ENCODE measurements around the gene PTDSS2. TPM values are rescaled to one million over a fixed set of nuclear protein-coding genes. Genes with fewer than 3 reads are reported as not detected.

The PTDSS2 gene
- total RNA-seq, 1 donor from 2014 or later = 31.1 TPM

DNA sequence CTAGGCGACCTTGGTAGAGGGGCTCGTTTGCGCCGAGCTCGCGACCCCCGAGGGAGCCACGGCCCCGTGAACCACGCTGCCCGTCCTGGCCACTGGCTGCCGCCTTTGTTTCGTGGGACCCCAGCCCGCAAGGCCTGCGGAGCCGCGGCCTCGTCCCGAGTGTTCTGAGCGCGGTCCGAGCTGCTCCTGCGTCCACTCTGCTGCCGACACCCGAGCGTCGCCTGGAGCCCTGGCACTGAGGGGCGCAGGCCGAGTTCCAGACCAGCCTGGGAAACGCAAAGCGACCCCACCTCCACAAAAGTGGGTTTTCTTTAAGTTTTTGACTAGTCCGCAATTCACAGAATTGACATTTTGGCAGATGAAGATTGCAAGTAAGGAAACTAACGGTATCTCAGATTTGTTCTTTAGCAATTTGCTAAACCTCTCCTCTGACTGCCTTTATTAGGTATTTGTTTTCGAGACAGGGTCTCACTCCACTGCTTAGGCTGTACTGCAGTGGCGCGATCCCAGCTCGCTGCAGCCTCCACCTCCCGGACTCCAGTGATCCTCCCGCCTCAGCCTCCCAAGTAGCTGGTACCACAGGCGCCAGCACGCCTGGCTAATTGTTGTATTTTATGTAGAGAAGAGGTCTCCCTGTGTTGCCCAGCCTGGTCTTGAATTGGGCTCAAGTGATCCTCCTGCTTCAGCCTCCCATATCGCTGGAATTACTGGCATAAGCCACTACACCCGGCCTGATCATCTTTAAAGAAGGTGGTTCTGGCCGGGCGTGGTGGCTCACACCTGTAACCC lies 57.8 kb downstream of the PTDSS2 start:
- intact Hi-C loops (cut with DNase I) = no loop called here
- Histone ChIP-seq H3K4me1 (peaks cover 36% of the 10 kb centered on the region), H3K27me3 (no peaks in the 10 kb centered on the region), H3K27ac (peak overlapping the region; percentile 70), H3K9me3 (no peaks in the 10 kb centered on the region), H3K4me3 (peak overlapping the region; percentile 88), H3K36me3 (peaks cover 18% of the 10 kb centered on the region)
- TF ChIP-seq, protein P1, sequence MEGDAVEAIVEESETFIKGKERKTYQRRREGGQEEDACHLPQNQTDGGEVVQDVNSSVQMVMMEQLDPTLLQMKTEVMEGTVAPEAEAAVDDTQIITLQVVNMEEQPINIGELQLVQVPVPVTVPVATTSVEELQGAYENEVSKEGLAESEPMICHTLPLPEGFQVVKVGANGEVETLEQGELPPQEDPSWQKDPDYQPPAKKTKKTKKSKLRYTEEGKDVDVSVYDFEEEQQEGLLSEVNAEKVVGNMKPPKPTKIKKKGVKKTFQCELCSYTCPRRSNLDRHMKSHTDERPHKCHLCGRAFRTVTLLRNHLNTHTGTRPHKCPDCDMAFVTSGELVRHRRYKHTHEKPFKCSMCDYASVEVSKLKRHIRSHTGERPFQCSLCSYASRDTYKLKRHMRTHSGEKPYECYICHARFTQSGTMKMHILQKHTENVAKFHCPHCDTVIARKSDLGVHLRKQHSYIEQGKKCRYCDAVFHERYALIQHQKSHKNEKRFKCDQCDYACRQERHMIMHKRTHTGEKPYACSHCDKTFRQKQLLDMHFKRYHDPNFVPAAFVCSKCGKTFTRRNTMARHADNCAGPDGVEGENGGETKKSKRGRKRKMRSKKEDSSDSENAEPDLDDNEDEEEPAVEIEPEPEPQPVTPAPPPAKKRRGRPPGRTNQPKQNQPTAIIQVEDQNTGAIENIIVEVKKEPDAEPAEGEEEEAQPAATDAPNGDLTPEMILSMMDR (IDR thresholded peaks at IDR 0.05) = no peak
- ATAC-seq (no peak), DNase-seq (no peak)

DNA sequence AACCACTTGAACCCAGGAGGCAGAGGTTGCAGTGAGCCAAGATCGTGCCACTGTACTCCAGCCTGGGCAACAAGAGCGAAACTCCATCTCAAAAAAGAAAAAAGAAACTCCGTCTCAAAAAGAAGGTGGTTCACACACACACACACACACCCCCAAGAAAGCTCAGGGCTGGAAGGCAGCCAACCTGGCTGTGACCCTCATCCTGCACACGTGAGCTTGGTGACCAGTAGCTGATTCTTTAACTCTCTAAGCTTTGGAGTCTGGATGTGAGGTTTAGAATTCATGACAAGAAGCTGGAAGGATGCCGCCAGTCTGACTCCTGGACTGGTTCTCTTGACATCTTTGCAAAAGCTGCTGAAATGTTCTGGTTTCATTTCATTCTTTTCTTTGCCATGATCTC lies 58.9 kb downstream of the PTDSS2 start:
- intact Hi-C loops (cut with DNase I) = no loop called here
- no peaks in the 10 kb centered on the region for H3K9me3 ChIP-seq
- H3K27ac ChIP-seq = no peak overlapping the region
- no peaks in the 10 kb centered on the region for H3K27me3 ChIP-seq
- ATAC-seq = no peak
- peaks cover 25% of the 10 kb centered on the region for H3K4me1 ChIP-seq
- no peak overlapping the region for H3K4me3 ChIP-seq
- TF ChIP-seq, protein P1 (IDR thresholded peaks at IDR 0.05) = no peak
- DNase-seq = no peak
- H3K36me3 ChIP-seq = peaks cover 18% of the 10 kb centered on the region

- intact Hi-C loops (cut with DNase I) = no loop called here
- no peak overlapping the region for H3K4me3 ChIP-seq
- no peaks in the 10 kb centered on the region for H3K9me3 ChIP-seq
- TF ChIP-seq, protein P1 (IDR thresholded peaks at IDR 0.05) = no peak
- peaks cover 3% of the 10 kb centered on the region for H3K4me1 ChIP-seq
- no peaks in the 10 kb centered on the region for H3K27me3 ChIP-seq
- peaks cover 18% of the 10 kb centered on the region for H3K36me3 ChIP-seq
- no peak overlapping the region for H3K27ac ChIP-seq
- ATAC-seq (peak; percentile 66), DNase-seq (no peak)
These were observed 62.9 kb downstream of the PTDSS2 start for GRCh38 chr11:512761-513595.

GRCh38 chr11:514606-515005 lies 64.5 kb downstream of the PTDSS2 start:
- ATAC-seq (no peak), DNase-seq (no peak)
- H3K4me3 ChIP-seq = no peak overlapping the region
- H3K9me3 ChIP-seq = no peaks in the 10 kb centered on the region
- no peaks in the 10 kb centered on the region for H3K4me1 ChIP-seq
- intact Hi-C loops (cut with DNase I) = no loop called here
- no peak overlapping the region for H3K27ac ChIP-seq
- TF ChIP-seq, protein P1 (IDR thresholded peaks at IDR 0.05) = no peak
- peaks cover 9% of the 10 kb centered on the region for H3K36me3 ChIP-seq
- H3K27me3 ChIP-seq = no peaks in the 10 kb centered on the region

DNA sequence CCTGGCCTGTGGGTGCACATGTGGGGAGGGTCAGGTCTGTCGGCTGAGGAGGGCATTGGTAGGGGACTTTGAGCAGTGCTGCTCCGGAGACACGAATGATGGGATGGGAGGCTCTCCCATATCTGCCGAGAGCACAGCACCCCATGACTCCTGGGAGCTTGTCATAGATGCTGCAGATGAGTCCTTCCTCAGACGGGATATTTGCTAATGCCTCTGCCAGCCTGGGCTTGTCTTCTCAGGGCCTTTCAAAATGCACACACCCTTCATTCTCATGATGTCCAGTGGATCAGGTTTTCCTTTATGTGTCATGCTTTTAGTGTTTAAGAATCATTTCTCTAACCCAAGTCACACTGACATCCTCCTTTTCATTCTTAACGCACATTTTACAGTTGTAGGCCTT lies 65.1 kb downstream of the PTDSS2 start:
- H3K4me3 ChIP-seq = no peak overlapping the region
- TF ChIP-seq, protein P1 (IDR thresholded peaks at IDR 0.05) = no peak
- intact Hi-C loops (cut with DNase I) = no loop called here
- no peaks in the 10 kb centered on the region for H3K9me3 ChIP-seq
- peaks cover 9% of the 10 kb centered on the region for H3K36me3 ChIP-seq
- H3K4me1 ChIP-seq = no peaks in the 10 kb centered on the region
- H3K27ac ChIP-seq = no peak overlapping the region
- ATAC-seq (no peak), DNase-seq (no peak)
- H3K27me3 ChIP-seq = no peaks in the 10 kb centered on the region
